PFSK-1 (cell line): Measurements from ENCODE around the gene ADGRL3.

ENCODE experiments used
- FOXP2 ChIP-seq: optimal IDR thresholded peaks from 2 replicates; pipeline ENCODE3; 2011; ENCODE audit warnings: borderline replicate concordance, control low read depth, inconsistent platforms; ENCODE audit not compliant: insufficient read depth; ENCODE audit errors: extremely low read length, extremely low read depth
- POLR2AphosphoS5 ChIP-seq: IDR thresholded peaks from 2 replicates; pipeline ENCODE4 v1.6.1; 2012; ENCODE audit warnings: low read depth, mild to moderate bottlenecking, control low read depth, low read length, moderate library complexity
- REST ChIP-seq, 2 experiments: IDR thresholded peaks; 2 replicates each; pipeline versions ENCODE4 v1.6.1 to v1.8.0; 2011 to 2012; ENCODE audit warnings: low read depth in 2 of 2, low read length in 2 of 2, control low read depth in 1 of 2, inconsistent platforms in 1 of 2, mild to moderate bottlenecking in 1 of 2, moderate library complexity in 1 of 2; ENCODE audit not compliant: insufficient read depth in 1 of 2
- TAF1 ChIP-seq: IDR thresholded peaks from 2 replicates; pipeline ENCODE4 v1.6.1; 2012; ENCODE audit warnings: low read length, control low read depth, borderline replicate concordance; ENCODE audit not compliant: insufficient read depth

DNA sequence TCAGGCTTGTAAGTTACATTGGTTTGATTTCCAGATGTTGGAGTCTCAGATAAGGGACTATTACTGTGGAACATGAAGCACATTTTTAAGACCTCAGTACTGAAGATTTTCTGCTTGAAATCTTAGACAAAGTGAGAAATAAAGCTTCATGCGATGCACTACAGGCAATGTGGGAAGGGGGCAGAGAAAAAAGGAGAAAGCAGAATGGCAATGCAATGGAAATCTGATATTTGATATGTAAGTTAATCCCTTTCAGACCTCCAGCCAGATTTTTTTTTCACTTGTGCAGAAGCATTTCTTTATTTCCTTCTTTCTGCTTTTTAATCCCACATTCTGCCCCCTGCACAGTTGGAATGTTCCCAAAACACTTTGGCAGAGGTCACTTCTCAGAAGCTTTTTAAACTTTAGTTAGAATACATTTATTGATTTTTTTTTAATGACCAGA lies 174.3 kb downstream of the ADGRL3 start:
- TF ChIP-seq TAF1: no peak
- TF ChIP-seq POLR2AphosphoS5: no peak
- no peak for TF ChIP-seq REST (IDR thresholded peaks at IDR 0.05; ENCODE audit: insufficient read depth in 1 of 2, low read depth in 2 of 2, low read length in 2 of 2)
- no peak for TF ChIP-seq FOXP2
